GM10847 (cell line): ENCODE data around the gene ARHGAP45.

Experiments used
- POLR2A ChIP-seq: IDR thresholded peaks from 2 replicates; pipeline ENCODE4 v1.6.1; 2011; ENCODE audit not compliant: insufficient read length; ENCODE audit errors: extremely low read depth

ARHGAP45 gene

DNA sequence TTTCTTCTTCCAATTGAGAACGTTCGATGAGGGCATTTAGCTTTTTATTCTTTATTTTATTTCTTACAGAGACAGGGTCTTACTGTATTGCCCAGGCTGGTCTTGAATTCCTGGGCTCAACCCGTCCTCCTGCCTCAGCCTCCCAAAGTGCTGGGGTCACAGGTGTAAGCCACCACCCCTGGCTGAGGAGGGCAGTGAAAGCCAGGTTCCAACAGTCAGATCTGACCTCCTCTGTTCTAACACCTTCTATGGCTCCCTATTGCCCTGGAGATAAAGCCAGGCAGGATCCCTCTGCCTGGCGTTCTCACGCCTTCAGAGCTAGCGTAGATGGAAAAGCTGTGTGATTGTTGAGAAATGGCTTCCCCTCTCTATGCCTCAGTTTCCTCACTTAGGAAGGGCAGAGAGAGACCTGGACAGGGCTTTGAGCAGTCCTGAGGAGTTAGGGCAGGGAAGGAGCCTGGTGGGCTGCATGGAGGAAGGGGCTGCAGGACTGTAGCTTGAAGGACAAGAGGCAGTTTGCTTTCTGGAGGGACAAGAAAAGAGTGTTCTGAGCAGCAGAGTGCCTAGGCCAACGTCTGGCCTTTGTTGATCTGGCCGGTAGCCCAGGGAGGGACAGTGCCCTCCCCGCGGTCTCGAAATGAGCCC, 5.5 kb downstream of the ARHGAP45 start:
- no peak for TF ChIP-seq POLR2A

DNA sequence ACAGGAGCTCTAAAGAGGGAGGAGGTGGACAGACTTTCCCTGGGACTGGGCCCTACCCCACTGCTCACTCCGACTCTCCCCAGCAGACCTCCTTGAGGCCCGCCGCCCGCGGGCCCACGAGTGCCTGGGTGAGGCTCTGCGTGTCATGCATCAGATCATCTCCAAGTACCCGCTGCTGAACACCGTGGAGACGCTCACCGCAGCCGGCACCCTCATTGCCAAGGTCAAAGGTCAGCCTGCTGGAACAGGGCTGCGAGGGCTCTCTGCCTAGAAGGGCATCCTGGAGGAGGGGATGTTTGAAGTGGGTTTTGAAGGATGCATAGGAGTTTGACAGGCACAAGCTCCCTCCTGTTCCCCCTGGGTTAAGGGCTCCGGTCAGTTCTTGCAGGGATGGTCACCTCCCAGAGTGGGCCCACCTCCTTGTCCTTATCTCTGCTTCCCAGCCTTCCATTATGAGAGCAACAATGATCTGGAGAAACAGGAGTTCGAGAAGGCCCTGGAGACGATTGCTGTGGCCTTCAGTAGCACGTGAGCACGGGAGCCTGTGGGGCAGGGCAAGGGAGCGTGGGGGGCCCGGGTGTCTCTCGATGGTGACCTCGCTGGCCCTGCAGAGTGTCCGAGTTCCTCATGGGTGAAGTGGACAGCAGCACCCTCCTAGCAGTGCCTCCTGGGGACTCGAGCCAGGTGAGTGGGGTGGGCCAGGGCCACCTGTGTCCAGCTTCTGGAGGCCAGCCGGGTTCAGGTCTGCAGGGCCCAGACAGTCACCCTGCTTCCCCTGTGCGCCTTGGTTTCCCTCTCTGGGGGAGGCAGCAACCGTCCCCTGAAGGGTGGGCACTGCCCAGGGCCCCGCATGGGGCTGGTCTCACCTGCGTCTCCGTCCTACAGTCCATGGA, 6.3 kb downstream of the ARHGAP45 start:
- no peak for TF ChIP-seq POLR2A

DNA sequence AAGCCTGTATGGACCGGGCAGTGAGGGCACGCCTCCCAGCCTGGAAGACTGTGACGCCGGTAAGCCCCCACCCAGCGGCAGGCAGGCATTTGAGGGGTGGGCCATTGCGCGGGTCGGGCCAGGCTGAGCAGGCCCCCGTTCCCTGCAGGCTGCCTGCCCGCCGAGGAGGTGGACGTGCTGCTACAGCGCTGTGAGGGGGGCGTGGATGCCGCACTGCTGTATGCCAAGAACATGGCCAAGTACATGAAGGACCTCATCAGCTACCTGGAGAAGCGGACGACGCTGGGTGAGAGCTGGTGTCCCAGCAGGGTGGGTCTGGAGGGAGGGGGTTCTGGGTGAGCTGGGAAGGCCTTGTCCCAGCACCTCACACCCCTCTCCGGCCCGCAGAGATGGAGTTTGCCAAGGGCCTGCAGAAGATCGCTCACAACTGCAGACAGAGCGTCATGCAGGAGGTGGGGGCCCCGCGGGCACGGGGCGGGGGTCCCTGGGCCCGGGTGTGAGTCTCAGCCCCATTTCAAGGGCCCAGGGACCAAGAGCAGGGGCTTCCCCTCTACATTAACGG, 7.1 kb downstream of the ARHGAP45 start:
- no peak for TF ChIP-seq POLR2A

DNA sequence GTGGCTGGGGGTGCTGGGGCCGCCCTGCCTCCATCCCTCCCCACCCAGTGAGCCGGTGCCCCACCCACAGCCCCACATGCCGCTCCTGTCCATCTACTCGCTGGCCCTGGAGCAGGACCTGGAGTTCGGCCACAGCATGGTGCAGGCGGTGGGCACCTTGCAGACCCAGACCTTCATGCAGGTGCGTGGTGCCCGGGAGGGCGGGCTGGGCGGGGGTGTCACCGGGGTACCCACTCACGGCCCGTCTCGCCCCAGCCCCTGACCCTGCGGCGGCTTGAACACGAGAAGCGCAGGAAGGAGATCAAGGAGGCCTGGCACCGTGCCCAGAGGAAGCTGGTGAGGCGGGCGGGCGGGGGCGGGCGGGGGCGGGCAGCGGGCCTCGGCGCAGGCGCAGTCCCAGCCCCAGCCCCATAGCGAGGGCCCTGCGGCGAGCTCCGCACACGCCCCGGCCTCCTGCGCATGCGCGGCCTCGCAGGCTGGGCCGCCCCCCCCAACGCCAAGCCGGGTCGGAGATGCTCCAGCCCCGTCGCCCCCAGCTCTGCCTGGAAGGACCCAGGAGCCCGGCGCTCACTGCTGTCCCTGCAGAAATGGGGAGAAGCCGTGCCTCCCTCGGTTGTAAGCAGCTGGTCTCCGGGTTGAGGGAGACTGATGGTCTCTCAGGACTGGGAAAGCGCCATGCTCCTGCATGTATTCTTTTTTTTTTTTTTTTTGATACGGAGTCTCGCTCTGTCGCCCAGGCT, 7.7 kb downstream of the ARHGAP45 start:
- no peak for TF ChIP-seq POLR2A

DNA sequence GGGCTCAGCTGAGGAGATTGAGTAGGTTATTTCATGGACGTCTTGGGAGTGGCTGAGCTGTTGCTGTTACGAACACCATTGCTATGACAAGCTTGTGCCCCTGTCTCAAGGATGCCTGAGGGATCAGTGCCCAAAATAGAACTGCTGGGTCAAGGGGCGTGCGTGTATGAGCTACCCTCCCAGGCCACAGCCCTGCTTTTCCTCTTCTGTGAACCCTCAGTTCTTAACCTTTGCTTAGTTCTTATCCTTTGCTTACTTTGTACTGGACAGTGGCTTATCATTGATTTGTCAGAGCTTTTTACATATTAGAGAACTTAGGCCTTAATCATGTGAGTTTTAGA, 9.0 kb downstream of the ARHGAP45 start:
- TF ChIP-seq POLR2A = no peak

DNA sequence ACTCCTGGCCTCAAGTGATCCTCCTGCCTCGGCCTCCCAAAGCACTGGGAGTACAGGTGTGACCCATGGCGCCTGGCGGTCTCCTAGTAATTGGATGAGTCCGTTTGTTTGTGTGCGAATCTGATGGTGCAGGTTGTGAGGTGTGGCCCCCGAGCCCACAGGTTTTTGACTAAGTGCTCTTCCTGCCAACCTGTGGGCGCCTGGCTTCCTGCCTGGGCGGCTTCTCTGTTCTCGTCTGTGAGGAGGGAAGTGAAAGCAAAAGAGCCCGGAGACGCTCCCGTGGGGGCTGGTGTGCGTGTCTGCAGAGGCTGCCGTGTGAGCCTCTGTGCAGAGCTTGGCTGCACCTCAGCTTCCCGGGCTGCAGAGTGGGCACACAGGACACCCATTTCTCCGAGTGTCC, 10.0 kb downstream of the ARHGAP45 start:
- no peak for TF ChIP-seq POLR2A

DNA sequence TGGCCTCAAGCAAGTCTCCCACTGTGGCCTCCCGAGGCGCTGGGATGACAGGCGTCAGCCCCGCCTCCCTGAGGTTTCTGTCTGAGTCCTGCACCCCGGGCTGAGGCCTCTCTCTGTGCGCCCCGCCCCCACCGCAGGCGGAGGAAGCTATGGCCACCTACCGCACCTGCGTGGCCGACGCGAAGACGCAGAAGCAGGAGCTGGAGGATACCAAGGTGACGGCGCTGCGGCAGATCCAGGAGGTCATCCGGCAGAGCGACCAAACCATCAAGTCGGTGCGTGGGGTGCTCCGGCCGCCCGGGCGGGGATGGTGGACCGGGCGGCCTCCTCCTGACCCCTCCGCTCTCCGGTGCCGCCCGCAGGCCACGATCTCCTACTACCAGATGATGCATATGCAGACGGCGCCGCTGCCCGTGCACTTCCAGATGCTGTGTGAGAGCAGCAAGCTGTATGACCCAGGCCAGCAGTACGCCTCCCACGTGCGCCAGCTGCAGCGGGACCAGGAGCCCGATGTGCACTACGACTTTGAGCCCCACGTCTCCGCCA, 12.7 kb downstream of the ARHGAP45 start:
- no peak for TF ChIP-seq POLR2A

DNA sequence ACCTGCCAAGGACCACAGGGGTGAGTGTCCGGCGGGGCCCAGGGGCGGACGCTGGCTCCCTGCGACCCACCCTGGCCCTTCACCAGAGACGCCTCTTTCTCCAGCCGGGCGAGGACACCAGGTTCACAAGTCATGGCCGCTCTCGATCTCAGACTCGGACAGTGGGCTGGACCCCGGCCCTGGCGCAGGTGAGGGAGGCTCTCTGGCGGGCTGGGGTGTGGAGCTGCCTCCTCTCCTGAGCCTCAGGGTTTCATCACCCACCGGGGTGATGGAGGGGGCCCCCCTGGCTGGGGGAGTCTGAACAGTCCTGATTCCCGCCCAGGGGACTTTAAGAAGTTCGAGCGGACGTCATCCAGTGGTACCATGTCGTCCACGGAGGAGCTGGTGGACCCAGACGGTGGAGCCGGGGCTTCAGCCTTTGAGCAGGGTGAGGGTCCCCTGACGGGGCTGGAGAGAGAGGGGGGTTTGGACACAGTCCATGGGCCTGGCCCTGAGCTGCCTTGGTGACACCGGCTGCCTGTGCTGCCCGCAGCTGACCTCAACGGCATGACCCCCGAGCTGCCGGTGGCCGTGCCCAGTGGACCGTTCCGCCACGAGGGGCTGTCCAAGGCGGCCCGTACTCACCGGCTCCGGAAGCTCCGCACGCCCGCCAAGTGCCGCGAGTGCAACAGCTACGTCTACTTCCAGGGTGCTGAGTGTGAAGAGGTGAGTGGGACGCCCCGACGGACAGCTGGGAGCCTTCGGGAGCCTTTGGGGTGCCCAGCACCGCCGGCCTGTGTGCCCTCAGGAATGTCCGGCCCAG, 13.6 kb downstream of the ARHGAP45 start:
- no peak for TF ChIP-seq POLR2A

DNA sequence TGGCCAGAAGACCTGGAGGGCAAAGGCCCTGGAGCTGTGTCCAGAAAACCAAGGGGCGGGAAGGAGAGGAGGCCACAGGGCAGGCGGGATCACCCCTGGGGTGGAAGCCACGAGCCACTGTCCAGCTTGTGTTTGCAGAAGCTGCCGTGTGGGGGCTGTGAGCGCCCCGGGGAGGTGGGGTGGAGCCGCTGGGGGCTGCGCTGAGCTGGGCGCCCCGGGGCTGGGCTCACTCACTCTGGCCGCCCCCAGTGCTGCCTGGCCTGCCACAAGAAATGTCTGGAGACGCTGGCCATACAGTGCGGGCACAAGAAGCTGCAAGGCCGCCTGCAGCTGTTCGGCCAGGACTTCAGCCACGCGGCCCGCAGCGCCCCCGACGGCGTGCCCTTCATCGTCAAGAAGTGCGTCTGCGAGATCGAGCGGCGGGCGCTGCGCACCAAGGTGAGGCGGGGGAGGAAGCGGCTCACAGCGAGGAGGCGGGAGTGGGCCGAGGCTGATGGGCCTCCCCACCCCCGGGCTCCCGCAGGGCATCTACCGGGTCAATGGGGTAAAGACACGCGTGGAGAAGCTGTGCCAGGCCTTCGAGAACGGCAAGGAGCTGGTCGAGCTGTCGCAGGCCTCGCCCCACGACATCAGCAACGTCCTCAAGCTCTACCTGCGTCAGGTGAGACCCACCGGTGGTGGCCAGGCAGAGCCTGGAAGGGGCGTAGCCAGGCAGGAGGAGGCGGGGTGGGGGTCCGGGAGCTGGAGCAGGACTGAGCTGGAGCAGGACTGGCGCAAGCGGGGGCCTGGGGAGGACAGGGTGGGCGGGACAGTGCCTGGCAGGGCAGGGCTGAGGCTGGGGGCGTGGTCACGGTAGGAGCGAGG, 14.6 kb downstream of the ARHGAP45 start:
- TF ChIP-seq POLR2A = no peak

DNA sequence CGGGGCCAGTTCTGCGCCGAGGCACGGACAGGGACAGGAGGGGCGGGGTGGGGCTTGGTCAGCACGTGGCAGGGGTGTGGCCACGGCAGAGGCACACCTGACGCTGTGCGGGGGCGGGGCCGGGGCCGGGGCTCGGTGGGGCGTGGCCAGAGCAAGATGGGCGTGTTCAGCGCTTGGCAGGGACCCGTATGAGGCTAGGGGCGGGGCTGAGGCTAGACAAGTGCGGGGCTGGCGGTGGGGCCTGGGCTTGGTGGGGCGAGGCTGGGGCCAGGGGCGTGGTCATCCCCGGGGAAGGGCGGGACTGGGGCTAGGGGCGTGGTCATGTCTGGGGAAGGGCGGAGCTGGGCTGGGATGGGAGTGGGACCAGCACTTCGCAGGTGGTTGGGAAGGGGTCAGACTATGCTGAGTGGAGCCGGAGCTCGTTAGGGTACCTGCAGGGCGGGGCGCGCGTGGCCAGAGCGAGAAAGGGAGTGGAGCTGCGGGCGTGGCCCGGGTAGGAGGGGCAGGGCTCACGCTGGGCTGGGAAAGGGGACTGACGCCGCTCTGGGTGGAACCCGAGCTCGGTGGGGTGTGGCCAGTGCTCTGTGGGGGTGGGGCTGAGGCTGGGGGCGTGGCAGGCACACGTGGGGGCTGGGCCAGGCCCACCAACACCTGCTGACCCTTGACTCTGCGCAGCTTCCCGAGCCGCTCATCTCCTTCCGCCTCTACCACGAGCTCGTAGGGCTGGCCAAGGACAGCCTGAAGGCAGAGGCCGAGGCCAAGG, 15.4 kb downstream of the ARHGAP45 start:
- TF ChIP-seq POLR2A = no peak

DNA sequence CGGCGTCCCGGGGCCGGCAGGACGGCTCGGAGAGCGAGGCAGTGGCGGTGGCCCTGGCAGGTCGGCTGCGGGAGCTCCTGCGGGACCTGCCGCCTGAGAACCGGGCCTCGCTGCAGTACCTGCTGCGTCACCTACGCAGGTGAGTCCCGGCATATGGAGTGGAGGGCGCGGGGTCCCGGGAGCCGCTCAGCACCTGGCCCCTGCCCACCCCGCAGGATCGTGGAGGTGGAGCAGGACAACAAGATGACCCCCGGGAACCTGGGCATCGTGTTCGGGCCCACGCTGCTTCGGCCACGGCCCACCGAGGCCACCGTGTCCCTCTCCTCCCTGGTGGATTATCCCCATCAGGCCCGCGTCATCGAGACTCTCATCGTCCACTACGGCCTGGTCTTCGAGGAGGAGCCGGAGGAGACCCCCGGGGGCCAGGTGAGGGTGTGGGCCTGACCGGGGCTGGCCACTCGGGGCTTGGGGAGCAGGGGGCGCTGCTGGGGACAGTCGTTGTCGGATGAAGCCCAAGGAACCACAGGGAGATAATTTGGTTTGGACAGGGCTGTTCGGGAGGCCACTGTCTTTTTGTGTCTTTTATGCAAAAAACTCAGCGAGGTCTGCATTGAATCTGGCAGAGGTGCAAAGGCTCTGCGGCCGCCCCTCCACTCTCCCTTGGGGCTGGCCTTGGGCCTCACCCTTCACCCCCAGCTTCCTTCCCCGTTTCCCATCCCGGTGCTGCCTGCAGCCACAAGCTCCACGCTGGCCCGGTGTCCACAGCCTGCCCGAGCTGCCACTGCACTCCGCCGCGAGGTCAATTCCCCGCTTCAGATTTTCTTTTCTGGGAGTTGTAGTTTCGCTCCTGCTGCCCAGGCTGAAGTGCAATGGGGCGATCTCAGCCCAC, 16.2 kb downstream of the ARHGAP45 start:
- no peak for TF ChIP-seq POLR2A
